Neuronal stem cell (in vitro differentiated cells): ENCODE measurements around the gene MYO5C.

Experiments
- DNase-seq: peaks from one replicate; pipeline ENCODE4 v3.0.0-alpha.2; 2013; ENCODE audit warnings: low spot score
- H2AFZ ChIP-seq: one replicate; pipeline ENCODE4 v1.6.1; 2013; ENCODE audit warnings: mild to moderate bottlenecking, low read length, inconsistent platforms
- H2AK5ac ChIP-seq: 2 replicates; pipeline ENCODE4 v1.6.1; 2013; ENCODE audit warnings: low read depth, mild to moderate bottlenecking, inconsistent platforms, low read length, moderate library complexity, mixed read lengths
- H2BK120ac ChIP-seq: 2 replicates; pipeline ENCODE4 v1.6.1; 2013; ENCODE audit warnings: low read depth, mild to moderate bottlenecking, inconsistent platforms, low read length, moderate library complexity, mixed read lengths
- H2BK12ac ChIP-seq: one replicate; pipeline ENCODE4 v1.6.1; 2013; ENCODE audit warnings: low read length, inconsistent platforms
- H2BK15ac ChIP-seq: 2 replicates; pipeline ENCODE4 v1.6.1; 2013; ENCODE audit warnings: mild to moderate bottlenecking, low read length, inconsistent platforms, mixed read lengths
- H2BK5ac ChIP-seq: one replicate; pipeline ENCODE4 v1.6.1; 2013; ENCODE audit warnings: inconsistent platforms, mild to moderate bottlenecking, low read length, moderate library complexity
- H3K14ac ChIP-seq: one replicate; pipeline ENCODE4 v1.6.1; 2013; ENCODE audit warnings: low read length, inconsistent platforms
- H3K18ac ChIP-seq: 2 replicates; pipeline ENCODE4 v1.6.1; 2013; ENCODE audit warnings: low read length, inconsistent platforms
- H3K23ac ChIP-seq: 2 replicates; pipeline ENCODE4 v1.6.1; 2013; ENCODE audit warnings: low read depth, mild to moderate bottlenecking, mixed read lengths, low read length, inconsistent platforms; ENCODE audit not compliant: poor library complexity
- H3K27ac ChIP-seq: replicated peaks from 3 replicates; pipeline ENCODE4 v1.5.1; 2013; ENCODE audit warnings: low read length, inconsistent platforms
- H3K27me3 ChIP-seq, 3 experiments: 2 replicates each; pipeline ENCODE4 v1.6.1; 2013; ENCODE audit warnings: low read length in 3 of 3, mild to moderate bottlenecking in 2 of 3, inconsistent platforms in 1 of 3, low read depth in 1 of 3, mixed read lengths in 1 of 3, moderate library complexity in 1 of 3; ENCODE audit not compliant: control insufficient read depth in 3 of 3, insufficient read depth in 3 of 3
- H3K36me3 ChIP-seq, 2 donors: replicated peaks in 1 of 2; 2 replicates each; pipeline ENCODE4 v1.6.1; 2013; ENCODE audit warnings: low read length in 2 of 2; ENCODE audit not compliant: control insufficient read depth in 2 of 2, insufficient read depth in 2 of 2
- H3K4ac ChIP-seq: 2 replicates; pipeline ENCODE4 v1.6.1; 2013; ENCODE audit warnings: inconsistent platforms, mild to moderate bottlenecking, low read length, moderate library complexity
- H3K4me1 ChIP-seq, 2 donors: 1 replicate in 1 of 2; 2 replicates in 1 of 2; pipeline ENCODE4 v1.6.1; 2013; ENCODE audit warnings: low read length in 2 of 2, low read depth in 1 of 2; ENCODE audit not compliant: control insufficient read depth in 2 of 2, insufficient read depth in 1 of 2
- H3K4me2 ChIP-seq: one replicate; pipeline ENCODE4 v1.6.1; 2013; ENCODE audit warnings: mild to moderate bottlenecking, low read length, inconsistent platforms; ENCODE audit not compliant: insufficient read depth, poor library complexity, severe bottlenecking
- H3K4me3 ChIP-seq, 2 donors: 2 replicates each; pipeline ENCODE4 v1.5.1; 2013; ENCODE audit warnings: low read length in 2 of 2, mild to moderate bottlenecking in 2 of 2, inconsistent platforms in 1 of 2, moderate library complexity in 1 of 2
- H3K79me1 ChIP-seq: one replicate; pipeline ENCODE4 v1.6.1; 2013; ENCODE audit warnings: low read depth, mild to moderate bottlenecking, inconsistent platforms, low read length, moderate library complexity
- H3K9ac ChIP-seq: one replicate; pipeline ENCODE4 v1.6.1; 2013; ENCODE audit warnings: mild to moderate bottlenecking, low read depth, low read length, inconsistent platforms; ENCODE audit not compliant: poor library complexity
- H3K9me3 ChIP-seq, 2 donors: replicated peaks in 1 of 2; 2 replicates each; pipeline versions ENCODE3 to v1.6.1; 2013; ENCODE audit warnings: low read length in 2 of 2, mild to moderate bottlenecking in 2 of 2, inconsistent platforms in 1 of 2, low read depth in 1 of 2, mixed read lengths in 1 of 2, moderate library complexity in 1 of 2; ENCODE audit not compliant: control insufficient read depth in 2 of 2, insufficient read depth in 1 of 2
- H4K8ac ChIP-seq: one replicate; pipeline ENCODE4 v1.6.1; 2013; ENCODE audit warnings: low read depth, mild to moderate bottlenecking, inconsistent platforms, low read length, moderate library complexity
- H4K91ac ChIP-seq: one replicate; pipeline ENCODE4 v1.6.1; 2013; ENCODE audit warnings: low read length, low read depth, mild to moderate bottlenecking, inconsistent platforms; ENCODE audit not compliant: poor library complexity
- WGBS, 2 donors: extraction: QIAGEN DNeasy Blood & Tissue Kit; methylation state at CpG; one replicate each; pipeline ENCODE4 v1.1.7; 2013; ENCODE audit warnings: missing lambda C conversion rate in 2 of 2, mixed read lengths in 1 of 2; ENCODE audit not compliant: insufficient read length in 2 of 2, insufficient replicate concordance in 1 of 2; ENCODE audit errors: extremely low coverage in 2 of 2; 5-methylcytosine and 5-hydroxymethylcytosine counted together

Gene MYO5C

GRCh38 chr15:52328680-52329079, 33.1 kb upstream of the MYO5C start:
- Histone ChIP-seq H3K4me1 (no peaks in the 10 kb centered on the region), H2AFZ (no peak overlapping the region), H3K27ac (no peak overlapping the region), H3K23ac (no peak overlapping the region), H2BK5ac (no peak overlapping the region), H3K18ac (no peak overlapping the region), H3K4me3 (no peak overlapping the region), H3K14ac (no peak overlapping the region), H3K9me3 (no peaks in the 10 kb centered on the region), H4K91ac (no peak overlapping the region), H3K9ac (no peak overlapping the region), H3K4me2 (no peak overlapping the region), H2BK12ac (no peak overlapping the region), H2AK5ac (no peak overlapping the region), H2BK120ac (no peak overlapping the region), H3K79me1 (no peaks in the 10 kb centered on the region), H2BK15ac (no peak overlapping the region), H4K8ac (no peak overlapping the region), H3K4ac (no peak overlapping the region), H3K36me3 (peaks cover 0 to 33% of the 10 kb centered on the region in 2 donors), H3K27me3 (no peaks in the 10 kb centered on the region)
- no CpG with 5 or more reads among the region's 2 CpGs for WGBS, 2 donors
- DNase-seq, result no peak

- H3K18ac ChIP-seq, result no peak overlapping the region
- H2BK12ac ChIP-seq, result no peak overlapping the region
- H3K79me1 ChIP-seq, result no peaks in the 10 kb centered on the region
- no peak overlapping the region for H3K27ac ChIP-seq
- no peak overlapping the region for H2BK120ac ChIP-seq
- no peak overlapping the region for H3K14ac ChIP-seq
- no peak overlapping the region for H2AFZ ChIP-seq
- H2AK5ac ChIP-seq, result no peak overlapping the region
- no CpG with 5 or more reads among the region's 2 CpGs for whole genome bisulfite sequencing, 2 donors
- no peak overlapping the region for H3K4ac ChIP-seq
- no peak for DNase-seq
- no peak overlapping the region for H2BK5ac ChIP-seq
- H3K9ac ChIP-seq, result no peak overlapping the region
- H2BK15ac ChIP-seq, result no peak overlapping the region
- no peak overlapping the region for H3K23ac ChIP-seq
- no peak overlapping the region for H3K4me2 ChIP-seq
- H3K9me3 ChIP-seq, result no peaks in the 10 kb centered on the region
- H3K27me3 ChIP-seq, result no peaks in the 10 kb centered on the region
- H4K91ac ChIP-seq, result no peak overlapping the region
- no peak overlapping the region for H4K8ac ChIP-seq
- no peaks in the 10 kb centered on the region for H3K4me1 ChIP-seq
- peaks cover 4 to 39% of the 10 kb centered on the region in 2 donors for H3K36me3 ChIP-seq
- no peak overlapping the region for H3K4me3 ChIP-seq
Measured at GRCh38 chr15:52326756-52327155, 31.2 kb upstream of the MYO5C start.

- no peak overlapping the region for H3K18ac ChIP-seq
- no peaks in the 10 kb centered on the region for H3K27me3 ChIP-seq
- H3K36me3 ChIP-seq, result peaks cover 7 to 47% of the 10 kb centered on the region in 2 donors
- no peak overlapping the region for H2BK15ac ChIP-seq
- no peak overlapping the region for H3K9ac ChIP-seq
- H3K4ac ChIP-seq, result no peak overlapping the region
- no peaks in the 10 kb centered on the region for H3K4me1 ChIP-seq
- no peak overlapping the region for H3K23ac ChIP-seq
- H4K8ac ChIP-seq, result no peak overlapping the region
- DNase-seq, result no peak
- no CpG with 5 or more reads among the region's 1 CpG for WGBS, 2 donors
- no peak overlapping the region for H2AFZ ChIP-seq
- H3K14ac ChIP-seq, result no peak overlapping the region
- H3K9me3 ChIP-seq, result no peaks in the 10 kb centered on the region
- no peak overlapping the region for H3K4me3 ChIP-seq
- H4K91ac ChIP-seq, result no peak overlapping the region
- no peaks in the 10 kb centered on the region for H3K79me1 ChIP-seq
- no peak overlapping the region for H3K4me2 ChIP-seq
- no peak overlapping the region for H2AK5ac ChIP-seq
- no peak overlapping the region for H2BK12ac ChIP-seq
- H2BK120ac ChIP-seq, result no peak overlapping the region
- no peak overlapping the region for H3K27ac ChIP-seq
- no peak overlapping the region for H2BK5ac ChIP-seq
Measured at GRCh38 chr15:52324109-52324508, 28.5 kb upstream of the MYO5C start.

GRCh38 chr15:52318729-52319500, 23.3 kb upstream of the MYO5C start:
- Histone ChIP-seq H3K27ac (no peak overlapping the region), H2AK5ac (no peak overlapping the region), H2AFZ (no peak overlapping the region), H3K4me1 (no peaks in the 10 kb centered on the region), H3K9me3 (peaks cover 0 to 4% of the 10 kb centered on the region in 2 donors), H2BK5ac (no peak overlapping the region), H3K14ac (no peak overlapping the region), H3K4me2 (no peak overlapping the region), H2BK120ac (no peak overlapping the region), H3K4ac (no peak overlapping the region), H3K23ac (no peak overlapping the region), H3K18ac (no peak overlapping the region), H2BK15ac (no peak overlapping the region), H3K4me3 (no peak overlapping the region), H3K9ac (no peak overlapping the region), H2BK12ac (no peak overlapping the region), H3K27me3 (no peaks in the 10 kb centered on the region), H3K36me3 (peaks cover 10 to 65% of the 10 kb centered on the region in 2 donors), H3K79me1 (no peaks in the 10 kb centered on the region), H4K8ac (peak overlapping the region; percentile 20), H4K91ac (no peak overlapping the region)
- no CpG with 5 or more reads among the region's 13 CpGs for WGBS, 2 donors
- no peak for DNase-seq
